HAP-1 (cell line): ENCODE measurements around the gene PLCB1.
A peak's percentile ranks its signal among the peaks of the same experiment; 100 is the strongest.

Source experiments
- DNase-seq, 2 experiments: peaks; one replicate each; pipeline ENCODE4 v3.0.0-alpha.2; 2016 to 2020; ENCODE audit warnings: low spot score in 2 of 2
- H3K27me3 ChIP-seq: fragments of 250-450 bp; sonication (Bioruptor Pico); 2 replicates; pipeline ENCODE4 v1.5.1; 2020; ENCODE audit warnings: low read depth, mild to moderate bottlenecking, moderate library complexity
- H3K36me3 ChIP-seq: fragments of 250-450 bp; sonication (Bioruptor Pico); replicated peaks from 2 replicates; pipeline ENCODE4 v1.5.1; 2020; ENCODE audit warnings: mild to moderate bottlenecking
- H3K4me1 ChIP-seq: fragments of 250-450 bp; sonication (Bioruptor Pico); 2 replicates; pipeline ENCODE4 v1.5.1; 2020; ENCODE audit warnings: mild to moderate bottlenecking
- H3K4me3 ChIP-seq: fragments of 250-450 bp; sonication (Bioruptor Pico); 2 replicates; pipeline ENCODE4 v1.5.1; 2020; ENCODE audit warnings: mild to moderate bottlenecking, moderate library complexity
- H3K9me3 ChIP-seq: fragments of 250-450 bp; sonication (Bioruptor Pico); 2 replicates; pipeline ENCODE4 v1.5.1; 2020; ENCODE audit warnings: mild to moderate bottlenecking, moderate library complexity
- in situ Hi-C: fragments of 300-500 bp; cut with MboI; formaldehyde crosslinking; loops from 3 replicates; pipeline ENCODE4 v1.14.3; 2020; ENCODE audit warnings: low sequenced_read_pairs, inconsistent platforms, mixed read lengths

Gene PLCB1

GRCh38 chr20:8879669-8880068, 747.6 kb downstream of the PLCB1 start:
- in situ Hi-C loops, result no loop called here
- Histone ChIP-seq H3K4me1 (no peaks in the 10 kb centered on the region), H3K36me3 (no peaks in the 10 kb centered on the region), H3K27me3 (no peaks in the 10 kb centered on the region), H3K9me3 (no peaks in the 10 kb centered on the region), H3K4me3 (no peak overlapping the region)
- no peak for DNase-seq

GRCh38 chr20:8880085-8880853, 748.2 kb downstream of the PLCB1 start:
- DNase-seq, result no peak
- Histone ChIP-seq H3K4me1 (no peaks in the 10 kb centered on the region), H3K4me3 (no peak overlapping the region), H3K9me3 (no peaks in the 10 kb centered on the region), H3K27me3 (no peaks in the 10 kb centered on the region), H3K36me3 (no peaks in the 10 kb centered on the region)
- in situ Hi-C loops, result no loop called here

- Histone ChIP-seq H3K36me3 (no peaks in the 10 kb centered on the region), H3K9me3 (peaks cover 7% of the 10 kb centered on the region)
- in situ Hi-C loops, result no loop called here
These were observed 759.0 kb downstream of the PLCB1 start for GRCh38 chr20:8891039-8891438.

GRCh38 chr20:8895472-8895871, 763.4 kb downstream of the PLCB1 start:
- DNase-seq, result no peak
- Histone ChIP-seq H3K36me3 (no peaks in the 10 kb centered on the region), H3K4me3 (no peak overlapping the region), H3K27me3 (no peaks in the 10 kb centered on the region), H3K9me3 (peaks cover 7% of the 10 kb centered on the region), H3K4me1 (no peaks in the 10 kb centered on the region)
- in situ Hi-C loops, result no loop called here

More at GRCh38 chr20:8891039-8891438, 759.0 kb downstream of the PLCB1 start:
- Histone ChIP-seq H3K27me3 (no peaks in the 10 kb centered on the region), H3K4me1 (no peaks in the 10 kb centered on the region), H3K4me3 (no peak overlapping the region)
- no peak for DNase-seq

GRCh38 chr20:8898823-8899222, 766.8 kb downstream of the PLCB1 start:
- no peak for DNase-seq
- Histone ChIP-seq H3K4me3 (no peak overlapping the region), H3K9me3 (peaks cover 7% of the 10 kb centered on the region), H3K36me3 (no peaks in the 10 kb centered on the region), H3K27me3 (no peaks in the 10 kb centered on the region), H3K4me1 (no peaks in the 10 kb centered on the region)
- in situ Hi-C loops, result no loop called here

- no peaks in the 10 kb centered on the region; the same call in 1 of the 2 replicates for H3K27me3 ChIP-seq
- DNase-seq, result no peak
- H3K36me3 ChIP-seq, result no peaks in the 10 kb centered on the region
- H3K9me3 ChIP-seq, result no peaks in the 10 kb centered on the region
- H3K4me3 ChIP-seq, result no peak overlapping the region
- H3K4me1 ChIP-seq, result no peaks in the 10 kb centered on the region
- in situ Hi-C loops, result no loop called here
These were observed 769.4 kb downstream of the PLCB1 start for GRCh38 chr20:8901237-8902025.

- no peaks in the 10 kb centered on the region for H3K36me3 ChIP-seq
These were observed 771.9 kb downstream of the PLCB1 start for GRCh38 chr20:8903655-8904605.

GRCh38 chr20:8909596-8909995, 777.5 kb downstream of the PLCB1 start:
- no peaks in the 10 kb centered on the region; the same call in 1 of the 2 replicates for H3K27me3 ChIP-seq
- in situ Hi-C loops, result no loop called here
- no peaks in the 10 kb centered on the region for H3K36me3 ChIP-seq
- H3K4me1 ChIP-seq, result peaks cover 21% of the 10 kb centered on the region
- no peak overlapping the region for H3K4me3 ChIP-seq
- DNase-seq, result no peak
- H3K9me3 ChIP-seq, result peaks cover 2% of the 10 kb centered on the region; the same call in 1 of the 2 replicates

More at GRCh38 chr20:8903655-8904605, 771.9 kb downstream of the PLCB1 start:
- Histone ChIP-seq H3K4me1 (no peaks in the 10 kb centered on the region), H3K4me3 (no peak overlapping the region), H3K9me3 (no peaks in the 10 kb centered on the region), H3K27me3 (no peaks in the 10 kb centered on the region; the same call in 1 of the 2 replicates)
- in situ Hi-C loops, result no loop called here
- no peak for DNase-seq

- Histone ChIP-seq H3K4me1 (peaks cover 21% of the 10 kb centered on the region), H3K4me3 (no peak overlapping the region), H3K36me3 (no peaks in the 10 kb centered on the region), H3K27me3 (no peaks in the 10 kb centered on the region), H3K9me3 (peaks cover 8% of the 10 kb centered on the region)
- in situ Hi-C loops, result no loop called here
- DNase-seq, result no peak
These were observed 780.0 kb downstream of the PLCB1 start for GRCh38 chr20:8912096-8912495.

- H3K4me3 ChIP-seq, result no peak overlapping the region
- no peaks in the 10 kb centered on the region for H3K27me3 ChIP-seq
- H3K36me3 ChIP-seq, result no peaks in the 10 kb centered on the region
- H3K4me1 ChIP-seq, result peaks cover 21% of the 10 kb centered on the region
- DNase-seq, result no peak
- H3K9me3 ChIP-seq, result peaks cover 8% of the 10 kb centered on the region
- in situ Hi-C loops, result no loop called here
These were observed 780.7 kb downstream of the PLCB1 start for GRCh38 chr20:8912731-8913130.

- no peak overlapping the region for H3K4me3 ChIP-seq
- in situ Hi-C loops, result no loop called here
- H3K9me3 ChIP-seq, result peaks cover 8% of the 10 kb centered on the region
- peak; percentile 43 to 84 for DNase-seq
- H3K4me1 ChIP-seq, result peaks cover 21% of the 10 kb centered on the region
- H3K27me3 ChIP-seq, result no peaks in the 10 kb centered on the region
- H3K36me3 ChIP-seq, result no peaks in the 10 kb centered on the region
These were observed 781.4 kb downstream of the PLCB1 start for GRCh38 chr20:8913456-8913855.

GRCh38 chr20:8914421-8914820, 782.4 kb downstream of the PLCB1 start:
- peaks cover 8% of the 10 kb centered on the region for H3K9me3 ChIP-seq
- H3K4me1 ChIP-seq, result peaks cover 21% of the 10 kb centered on the region
- no peak overlapping the region for H3K4me3 ChIP-seq
- DNase-seq, result no peak
- no peaks in the 10 kb centered on the region for H3K36me3 ChIP-seq
- in situ Hi-C loops, result no loop called here
- H3K27me3 ChIP-seq, result no peaks in the 10 kb centered on the region

- peaks cover 5% of the 10 kb centered on the region for H3K9me3 ChIP-seq
- no peak for DNase-seq
- no peak overlapping the region for H3K4me3 ChIP-seq
- no peaks in the 10 kb centered on the region for H3K27me3 ChIP-seq
- in situ Hi-C loops, result no loop called here
- peaks cover 21% of the 10 kb centered on the region for H3K4me1 ChIP-seq
- no peaks in the 10 kb centered on the region for H3K36me3 ChIP-seq
These were observed 785.0 kb downstream of the PLCB1 start for GRCh38 chr20:8917084-8917483.
